ENCODE measurements around the gene PTPRF. TPM values are rescaled to one million over a fixed set of nuclear protein-coding genes. Genes with fewer than 3 reads are reported as not detected.

PTPRF gene
- total and polyA plus RNA-seq, 4 donors = 41.2 to 241 (median 85.6) TPM

DNA sequence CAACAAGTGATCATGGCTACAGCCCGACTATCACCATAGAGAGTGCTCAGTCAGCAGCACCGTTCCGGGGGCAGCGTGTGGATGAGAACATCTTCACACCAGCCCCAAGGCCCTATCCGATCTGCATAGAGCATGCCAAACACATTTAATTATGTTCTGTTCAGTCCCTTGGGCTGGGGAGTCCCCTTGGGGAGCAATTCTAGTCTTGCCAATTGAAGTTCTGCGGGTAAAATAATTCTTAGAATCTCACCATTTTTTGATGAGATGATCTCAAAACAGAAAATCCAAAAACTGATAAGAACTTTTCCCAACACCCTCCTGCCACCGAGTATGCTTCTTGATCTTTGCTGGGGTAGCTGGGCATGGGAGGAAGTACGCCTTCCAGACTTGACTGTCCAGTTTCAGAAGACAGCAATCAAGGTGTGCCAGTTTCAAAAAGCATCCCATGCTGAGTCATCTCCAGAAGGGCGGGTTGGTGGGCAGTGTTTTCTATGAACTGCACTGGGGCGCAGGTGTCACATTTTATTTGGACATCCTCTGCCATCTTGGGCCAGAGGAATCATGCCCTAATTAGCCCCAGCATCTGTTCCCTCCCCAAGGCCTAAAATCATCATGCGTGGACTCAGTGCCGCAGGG lies 20.8 kb upstream of the PTPRF start:
- Histone ChIP-seq H3K4me1 (ENCODE audit: control insufficient read depth in 4 of 4, insufficient read depth in 4 of 4, low read length in 3 of 4) (no peaks in the 10 kb centered on the region), H3K27ac (ENCODE audit: low read depth in 1 of 2, low read length in 2 of 2) (no peak overlapping the region), H3K4me3 (ENCODE audit: low read depth in 1 of 3, low read length in 3 of 3) (no peak overlapping the region), H3K36me3 (ENCODE audit: control insufficient read depth in 4 of 4, insufficient read depth in 3 of 4, low read depth in 1 of 4, low read length in 3 of 4) (no peaks in the 10 kb centered on the region), H3K9me3 (ENCODE audit: control insufficient read depth in 4 of 4, low read length in 3 of 4) (peaks cover 0 to 3% (median 0%) of the 10 kb centered on the region in 4 donors), H3K27me3 (ENCODE audit: control insufficient read depth in 4 of 4, insufficient read depth in 4 of 4, low read length in 3 of 4) (no peaks in the 10 kb centered on the region), H3K9ac (ENCODE audit: low read depth in 1 of 2, low read length in 2 of 2) (no peak overlapping the region)
- WGBS = 89% methylated on average over 12 of the region's 12 CpGs
- TF ChIP-seq, protein P1, sequence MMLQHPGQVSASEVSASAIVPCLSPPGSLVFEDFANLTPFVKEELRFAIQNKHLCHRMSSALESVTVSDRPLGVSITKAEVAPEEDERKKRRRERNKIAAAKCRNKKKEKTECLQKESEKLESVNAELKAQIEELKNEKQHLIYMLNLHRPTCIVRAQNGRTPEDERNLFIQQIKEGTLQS (IDR thresholded peaks at IDR 0.05) = no peak
- TF ChIP-seq RAD21 (IDR thresholded peaks at IDR 0.05) = no peak
- TF ChIP-seq CTCF (IDR thresholded peaks at IDR 0.05; ENCODE audit: low read depth, low read length, missing input control) = no peak
- no peak for TF ChIP-seq REST (IDR thresholded peaks at IDR 0.05)
- TF ChIP-seq GABPA (IDR thresholded peaks at IDR 0.05 in 1 of 2, conservative IDR thresholded peaks at IDR 0.05 in 1 of 2) = no peak
- no peak for TF ChIP-seq JUND (IDR thresholded peaks at IDR 0.05)
- TF ChIP-seq EGR1 (IDR thresholded peaks at IDR 0.05; ENCODE audit: low read depth in 2 of 2) = no peak
- no peak for TF ChIP-seq SP1 (IDR thresholded peaks at IDR 0.05)
- no peak for TF ChIP-seq NR2F2 (IDR thresholded peaks at IDR 0.05)
- no peak for TF ChIP-seq TAF1 (conservative IDR thresholded peaks at IDR 0.05)
- TF ChIP-seq FOXA1 (IDR thresholded peaks at IDR 0.05) = no peak
- TF ChIP-seq FOXA2 (IDR thresholded peaks at IDR 0.05) = no peak
- no peak for TF ChIP-seq MAX (IDR thresholded peaks at IDR 0.05)
- no peak for TF ChIP-seq RXRA (IDR thresholded peaks at IDR 0.05)
- no peak for TF ChIP-seq YY1 (IDR thresholded peaks at IDR 0.05)
- TF ChIP-seq HNF4A (conservative IDR thresholded peaks at IDR 0.05) = no peak
- TF ChIP-seq, protein P2, sequence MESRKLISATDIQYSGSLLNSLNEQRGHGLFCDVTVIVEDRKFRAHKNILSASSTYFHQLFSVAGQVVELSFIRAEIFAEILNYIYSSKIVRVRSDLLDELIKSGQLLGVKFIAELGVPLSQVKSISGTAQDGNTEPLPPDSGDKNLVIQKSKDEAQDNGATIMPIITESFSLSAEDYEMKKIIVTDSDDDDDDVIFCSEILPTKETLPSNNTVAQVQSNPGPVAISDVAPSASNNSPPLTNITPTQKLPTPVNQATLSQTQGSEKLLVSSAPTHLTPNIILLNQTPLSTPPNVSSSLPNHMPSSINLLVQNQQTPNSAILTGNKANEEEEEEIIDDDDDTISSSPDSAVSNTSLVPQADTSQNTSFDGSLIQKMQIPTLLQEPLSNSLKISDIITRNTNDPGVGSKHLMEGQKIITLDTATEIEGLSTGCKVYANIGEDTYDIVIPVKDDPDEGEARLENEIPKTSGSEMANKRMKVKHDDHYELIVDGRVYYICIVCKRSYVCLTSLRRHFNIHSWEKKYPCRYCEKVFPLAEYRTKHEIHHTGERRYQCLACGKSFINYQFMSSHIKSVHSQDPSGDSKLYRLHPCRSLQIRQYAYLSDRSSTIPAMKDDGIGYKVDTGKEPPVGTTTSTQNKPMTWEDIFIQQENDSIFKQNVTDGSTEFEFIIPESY (IDR thresholded peaks at IDR 0.05) = no peak
- no peak for DNase-seq (ENCODE audit: low spot score)
